Tibial nerve (tissue), 4 donors: ENCODE results near the gene C14orf93. TPM values are rescaled to one million over a fixed set of nuclear protein-coding genes. Genes with fewer than 3 reads are reported as not detected.

Experiments
- DNase-seq, 2 donors: peaks; one replicate each; pipeline ENCODE4 v3.0.0-alpha.2; 2019; ENCODE audit warnings: low spot score in 2 of 2
- H3K27ac ChIP-seq, 4 donors: fragments of 200-600 bp; sonication (generic) in 3 of 4; one replicate each; pipeline ENCODE4 v1.5.1; 2017 to 2019; ENCODE audit warnings: mild to moderate bottlenecking in 1 of 4
- H3K27me3 ChIP-seq, 2 donors: fragments of 200-600 bp; sonication (generic) in 1 of 2; one replicate each; pipeline versions ENCODE4 v1.5.1 to v1.6.0; 2017 to 2019
- H3K36me3 ChIP-seq, 3 donors: fragments of 200-600 bp; sonication (generic); one replicate each; pipeline ENCODE4 v1.5.1; 2018 to 2019
- H3K4me1 ChIP-seq, 4 donors: fragments of 200-600 bp; sonication (generic) in 3 of 4; one replicate each; pipeline ENCODE4 v1.5.1; 2017 to 2019
- H3K4me3 ChIP-seq, 4 donors: fragments of 200-600 bp; sonication (generic) in 3 of 4; one replicate each; pipeline ENCODE4 v1.5.1; 2017 to 2019; ENCODE audit warnings: mild to moderate bottlenecking in 1 of 4, moderate library complexity in 1 of 4
- H3K9me3 ChIP-seq, 4 donors: fragments of 200-600 bp; sonication (generic) in 3 of 4; one replicate each; pipeline ENCODE4 v1.5.1; 2017 to 2019
- EP300 ChIP-seq, 2 donors: sonication (generic); formaldehyde crosslinking; IDR thresholded peaks; one replicate each; pipeline ENCODE4 v1.6.1; 2017; ENCODE audit warnings: antibody characterized with exemption in 2 of 2, mild to moderate bottlenecking in 1 of 2
- POLR2A ChIP-seq, 2 donors: fragments of 450-650 bp; IDR thresholded peaks; one replicate each; pipeline ENCODE4 v1.6.1; 2017; ENCODE audit warnings: antibody characterized with exemption in 2 of 2, mild to moderate bottlenecking in 2 of 2, moderate library complexity in 2 of 2
- WGBS, 2 donors: methylation state at CpG; one replicate each; pipeline ENCODE4 v1.1.5; 2018; 5-methylcytosine and 5-hydroxymethylcytosine counted together
- total RNA-seq, 4 donors: library from RNA; depleted of rRNA; stranded (reverse); fragments of >200 nt; gene quantifications; one replicate each; pipeline ENCODE4 v1.1.0, GENCODE V29; 2016
- TF ChIP-seq, protein P1 (sequence below), 5 experiments: fragments of 200-600 bp in 3 of 5; fragments of 450-650 bp in 2 of 5; sonication (generic) in 3 of 5; IDR thresholded peaks; one replicate each; pipeline ENCODE4 v1.5.1; 2016 to 2019; ENCODE audit warnings: antibody characterized with exemption in 5 of 5, mild to moderate bottlenecking in 3 of 5, moderate library complexity in 2 of 5

Gene C14orf93
- total RNA-seq, 4 donors from 2014 or later, result 8.4 to 18.6 (median 9.5) TPM

DNA sequence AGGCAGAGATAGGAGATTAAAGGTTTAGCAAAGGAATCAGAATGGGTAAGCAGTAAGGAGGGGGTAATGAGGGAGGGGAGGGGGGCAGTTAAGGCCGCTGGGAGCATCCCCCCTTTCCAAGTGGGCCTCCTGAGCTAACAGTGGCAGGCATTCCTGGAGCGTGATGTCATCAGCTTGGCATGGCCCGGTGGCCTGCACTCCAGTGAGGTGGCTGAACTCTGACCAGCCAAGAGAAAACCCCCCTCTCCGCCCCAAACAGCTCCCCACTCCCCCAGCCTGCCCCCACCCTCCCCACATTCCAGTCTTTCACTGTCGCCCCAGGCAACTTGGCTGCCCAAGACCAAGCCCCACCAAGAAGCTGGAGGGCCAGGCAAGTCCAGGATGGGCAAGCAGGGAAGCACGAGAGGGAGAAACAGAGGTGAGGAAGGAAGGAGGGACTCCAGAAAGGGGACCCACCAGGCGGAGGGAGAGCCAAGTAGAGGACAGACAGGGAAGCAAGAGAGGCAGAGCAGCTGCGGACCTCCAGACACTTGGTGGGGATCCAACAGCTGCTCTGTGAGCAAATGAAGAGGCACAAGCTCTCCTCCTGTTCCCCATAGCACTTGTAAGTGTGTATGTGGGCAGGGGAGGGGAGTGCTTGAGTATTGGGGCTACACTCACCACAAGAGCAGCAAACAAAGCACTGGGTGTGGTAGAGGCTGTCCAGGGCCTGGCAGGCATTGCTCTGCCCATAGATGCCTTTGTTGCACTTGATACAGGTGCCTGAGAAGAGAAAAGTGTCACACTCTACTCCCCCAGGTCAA is 32.1 kb downstream of the C14orf93 start:
- peaks cover 0 to 77% (median 17%) of the 10 kb centered on the region in 4 donors for H3K4me1 ChIP-seq
- WGBS, 2 donors, result 21 to 22% methylated on average over 8 of the region's 8 CpGs
- DNase-seq, result no peak

DNA sequence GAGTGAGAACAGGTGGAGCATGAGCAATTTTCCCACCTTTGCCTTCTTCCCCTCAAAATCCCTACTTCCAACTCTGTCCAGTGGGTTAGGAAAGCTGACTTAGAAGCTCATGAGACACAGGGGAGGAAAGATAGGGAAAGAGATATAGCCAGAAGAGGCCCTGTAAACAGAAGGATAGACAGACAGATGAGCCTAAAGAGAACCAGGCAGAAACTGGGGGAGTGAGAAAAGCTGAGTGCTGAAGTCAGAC is 32.6 kb downstream of the C14orf93 start:
- DNase-seq, result no peak
- Histone ChIP-seq H3K9me3 (no peaks in the 10 kb centered on the region), H3K27ac (peak overlapping the region in 3 of 4 donors; percentile 34 to 94 (median 86)), H3K4me1 (peaks cover 0 to 74% (median 17%) of the 10 kb centered on the region in 4 donors), H3K4me3 (no peak overlapping the region), H3K36me3 (peaks cover 0 to 26% (median 0%) of the 10 kb centered on the region in 3 donors), H3K27me3 (no peaks in the 10 kb centered on the region)
- TF ChIP-seq EP300 (IDR thresholded peaks at IDR 0.05), result no peak
- no peak for TF ChIP-seq POLR2A (IDR thresholded peaks at IDR 0.05)
- TF ChIP-seq, protein P1, sequence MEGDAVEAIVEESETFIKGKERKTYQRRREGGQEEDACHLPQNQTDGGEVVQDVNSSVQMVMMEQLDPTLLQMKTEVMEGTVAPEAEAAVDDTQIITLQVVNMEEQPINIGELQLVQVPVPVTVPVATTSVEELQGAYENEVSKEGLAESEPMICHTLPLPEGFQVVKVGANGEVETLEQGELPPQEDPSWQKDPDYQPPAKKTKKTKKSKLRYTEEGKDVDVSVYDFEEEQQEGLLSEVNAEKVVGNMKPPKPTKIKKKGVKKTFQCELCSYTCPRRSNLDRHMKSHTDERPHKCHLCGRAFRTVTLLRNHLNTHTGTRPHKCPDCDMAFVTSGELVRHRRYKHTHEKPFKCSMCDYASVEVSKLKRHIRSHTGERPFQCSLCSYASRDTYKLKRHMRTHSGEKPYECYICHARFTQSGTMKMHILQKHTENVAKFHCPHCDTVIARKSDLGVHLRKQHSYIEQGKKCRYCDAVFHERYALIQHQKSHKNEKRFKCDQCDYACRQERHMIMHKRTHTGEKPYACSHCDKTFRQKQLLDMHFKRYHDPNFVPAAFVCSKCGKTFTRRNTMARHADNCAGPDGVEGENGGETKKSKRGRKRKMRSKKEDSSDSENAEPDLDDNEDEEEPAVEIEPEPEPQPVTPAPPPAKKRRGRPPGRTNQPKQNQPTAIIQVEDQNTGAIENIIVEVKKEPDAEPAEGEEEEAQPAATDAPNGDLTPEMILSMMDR (IDR thresholded peaks at IDR 0.05), result no peak

More for the DNA sequence above, 32.1 kb downstream of the C14orf93 start:
- Histone ChIP-seq H3K36me3 (peaks cover 0 to 21% (median 0%) of the 10 kb centered on the region in 3 donors), H3K4me3 (no peak overlapping the region), H3K9me3 (no peaks in the 10 kb centered on the region), H3K27me3 (no peaks in the 10 kb centered on the region), H3K27ac (peak overlapping the region in 3 of 4 donors; percentile 34 to 94 (median 86))
- TF ChIP-seq EP300 (IDR thresholded peaks at IDR 0.05) (no peak), POLR2A (IDR thresholded peaks at IDR 0.05) (no peak)
- TF ChIP-seq, protein P1 (IDR thresholded peaks at IDR 0.05), result no peak

DNA sequence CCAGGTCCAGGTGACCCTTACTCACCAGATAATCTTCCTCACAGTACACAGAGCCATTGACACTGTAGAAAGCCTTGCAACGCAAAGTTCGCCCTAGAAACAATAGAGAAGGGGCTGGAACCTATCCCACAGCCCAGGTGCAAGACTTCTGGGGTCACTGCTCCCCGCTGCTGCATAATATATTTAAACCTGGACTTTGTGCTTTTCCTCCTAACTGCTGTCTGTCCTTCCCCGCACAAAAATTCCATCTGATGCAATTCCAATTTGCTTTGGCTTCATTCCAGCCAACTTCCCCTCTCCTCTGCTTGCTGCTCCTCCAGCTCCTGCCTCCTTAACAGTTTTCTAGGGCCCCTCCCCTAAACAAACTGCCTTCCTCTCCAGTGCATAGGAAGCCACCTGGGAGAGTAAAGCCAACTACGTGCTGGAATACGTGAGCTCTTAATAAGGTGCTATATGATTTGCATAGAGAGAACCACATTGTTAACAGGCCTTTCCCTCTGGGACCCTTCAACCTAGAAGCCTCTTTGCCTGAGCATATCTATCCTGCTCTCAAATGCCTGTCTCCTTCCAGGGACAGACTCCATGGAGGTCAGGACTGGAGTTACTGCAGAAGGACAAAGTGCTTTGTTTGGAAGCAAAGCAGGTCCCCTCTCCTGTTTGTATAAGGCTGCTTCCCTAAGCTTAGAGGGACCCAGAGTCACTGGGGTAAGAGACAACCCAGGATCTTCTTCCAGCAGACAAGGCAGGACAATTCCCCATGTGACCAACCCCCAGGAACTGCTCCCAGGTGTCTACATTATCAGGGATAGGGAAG is 33.1 kb downstream of the C14orf93 start:
- H3K27ac ChIP-seq, result peak overlapping the region in 3 of 4 donors; percentile 34 to 94 (median 86)
- H3K27me3 ChIP-seq, result no peaks in the 10 kb centered on the region
- TF ChIP-seq EP300 (IDR thresholded peaks at IDR 0.05) (no peak), POLR2A (IDR thresholded peaks at IDR 0.05) (no peak)
- TF ChIP-seq, protein P1 (IDR thresholded peaks at IDR 0.05), result no peak
- peaks cover 0 to 72% (median 17%) of the 10 kb centered on the region in 4 donors for H3K4me1 ChIP-seq
- no peak overlapping the region for H3K4me3 ChIP-seq
- 43% methylated on average over 6 of the region's 6 CpGs for WGBS, 2 donors
- H3K36me3 ChIP-seq, result peaks cover 0 to 30% (median 0%) of the 10 kb centered on the region in 3 donors
- H3K9me3 ChIP-seq, result no peaks in the 10 kb centered on the region
- no peak for DNase-seq

DNA sequence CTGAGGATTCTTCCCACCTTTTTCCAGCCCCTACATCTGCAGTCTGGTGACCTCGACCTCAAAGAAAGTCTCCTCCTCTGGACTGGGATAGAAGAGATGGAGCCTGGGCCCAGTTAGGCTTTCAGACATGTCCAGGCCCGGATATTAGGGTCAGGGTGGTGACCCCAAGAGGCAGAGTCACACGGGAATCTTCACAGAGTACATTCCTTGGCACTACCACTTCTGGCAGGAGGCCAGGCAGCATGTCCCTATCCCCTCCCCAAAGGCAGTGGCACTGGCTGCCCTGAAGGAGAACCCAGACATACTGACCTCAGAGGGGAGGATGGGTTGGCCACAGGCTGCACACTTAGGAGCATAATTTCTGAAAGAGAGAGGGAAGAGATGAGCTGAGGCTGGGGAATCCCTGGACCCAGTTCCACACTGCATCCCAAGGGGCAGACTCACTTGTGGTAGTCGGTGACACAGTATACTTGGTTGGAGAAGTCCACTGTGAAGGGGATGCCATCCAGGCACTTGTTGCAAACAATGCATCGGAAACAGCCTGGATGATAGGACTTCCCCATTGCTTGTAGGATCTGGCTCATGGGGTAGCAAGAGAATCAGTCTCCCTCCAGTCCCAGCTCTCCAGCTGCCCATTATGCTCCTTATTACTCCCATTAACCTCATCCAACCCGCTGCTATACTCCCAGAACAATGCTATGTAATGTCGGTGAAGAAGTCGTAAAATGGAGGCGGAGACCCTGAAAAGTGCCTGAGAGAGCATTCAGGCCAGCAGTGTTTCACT is 35.2 kb downstream of the C14orf93 start:
- 51 to 56% methylated on average over 9 of the region's 9 CpGs for WGBS, 2 donors
- no peak for TF ChIP-seq EP300 (IDR thresholded peaks at IDR 0.05)
- TF ChIP-seq POLR2A (IDR thresholded peaks at IDR 0.05), result no peak
- TF ChIP-seq, protein P1 (IDR thresholded peaks at IDR 0.05), result no peak
- Histone ChIP-seq H3K9me3 (no peaks in the 10 kb centered on the region), H3K4me3 (no peak overlapping the region), H3K36me3 (peaks cover 0 to 35% (median 0%) of the 10 kb centered on the region in 3 donors), H3K4me1 (peaks cover 0 to 53% (median 17%) of the 10 kb centered on the region in 4 donors), H3K27ac (no peak overlapping the region), H3K27me3 (no peaks in the 10 kb centered on the region)
- no peak for DNase-seq
